HG03521 (cell line): ENCODE measurements around the gene TTK.

Experiments
- ATAC-seq: cut with Tn5 transposase; IDR thresholded peaks from one replicate; pipeline ENCODE4 v1.9.1; 2021; ENCODE audit warnings: mild to moderate bottlenecking, moderate library complexity; ENCODE audit not compliant: unreplicated experiment

TTK gene

DNA sequence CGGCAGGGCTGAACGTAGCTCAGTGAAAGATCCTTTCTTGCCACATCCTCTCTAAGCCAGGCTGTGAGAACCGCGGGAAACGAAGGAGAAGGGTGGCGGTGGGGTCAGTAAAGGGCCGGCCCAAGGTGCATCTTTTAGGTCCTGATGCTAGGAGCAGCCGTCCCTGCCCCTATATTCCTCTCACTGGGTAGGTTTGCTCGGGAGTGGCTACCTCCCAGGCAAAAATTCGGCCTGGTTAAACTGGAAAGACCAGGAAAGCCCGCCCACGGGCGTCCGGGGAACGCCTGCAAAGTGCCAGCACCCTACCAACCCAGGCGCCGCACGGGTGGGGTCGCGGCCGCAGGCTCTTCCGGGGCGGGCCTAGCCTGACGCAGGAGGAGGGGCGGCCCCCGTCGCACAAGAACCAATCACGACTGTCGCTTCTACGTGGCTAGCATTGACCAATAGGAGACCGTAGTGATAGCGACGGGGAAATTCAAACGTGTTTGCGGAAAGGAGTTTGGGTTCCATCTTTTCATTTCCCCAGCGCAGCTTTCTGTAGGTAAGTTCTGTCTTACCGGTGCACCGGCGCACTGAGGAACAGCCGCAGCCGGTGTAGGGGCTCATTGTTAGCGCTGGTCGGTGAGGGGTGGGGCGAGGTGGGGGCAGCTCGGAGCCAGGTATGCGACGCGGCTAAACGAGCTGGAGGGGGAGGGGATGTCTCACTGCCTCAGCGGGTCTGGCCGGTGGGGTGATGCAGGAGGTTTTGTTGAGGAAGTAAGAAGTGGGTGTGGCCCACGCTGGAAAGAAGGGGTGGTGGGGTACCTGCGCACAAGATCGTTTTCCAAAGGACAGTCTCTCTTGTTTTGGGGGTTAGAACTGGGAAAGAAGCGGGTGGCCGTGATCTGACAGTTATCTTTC lies at the start of gene TTK:
TSS of gene TTK (plus strand) at position 477 of the 900 bp plus-strand sequence. CDS start 1,195 bp downstream, outside the sequence.
- peak; percentile 100 for ATAC-seq

DNA sequence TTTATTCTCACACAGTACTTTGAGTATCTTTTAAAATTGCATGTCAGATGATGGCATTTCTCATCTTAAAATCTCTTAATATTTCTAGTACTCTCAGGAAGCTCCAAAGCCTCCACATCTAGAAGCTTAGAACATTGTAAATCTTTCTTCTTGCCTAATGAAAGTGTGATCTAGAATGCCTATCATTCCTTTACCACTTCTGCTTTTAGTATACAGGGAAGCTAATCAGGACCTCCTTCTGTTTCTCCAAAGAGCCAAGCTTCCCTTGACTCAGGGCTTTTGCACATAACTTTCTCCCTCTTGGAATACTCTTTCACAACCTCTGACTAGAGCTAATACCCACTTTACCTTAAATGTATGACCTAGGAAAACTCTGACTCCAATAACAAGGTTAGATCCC lies 49.6 kb upstream of the TTK start:
- ATAC-seq = no peak

DNA sequence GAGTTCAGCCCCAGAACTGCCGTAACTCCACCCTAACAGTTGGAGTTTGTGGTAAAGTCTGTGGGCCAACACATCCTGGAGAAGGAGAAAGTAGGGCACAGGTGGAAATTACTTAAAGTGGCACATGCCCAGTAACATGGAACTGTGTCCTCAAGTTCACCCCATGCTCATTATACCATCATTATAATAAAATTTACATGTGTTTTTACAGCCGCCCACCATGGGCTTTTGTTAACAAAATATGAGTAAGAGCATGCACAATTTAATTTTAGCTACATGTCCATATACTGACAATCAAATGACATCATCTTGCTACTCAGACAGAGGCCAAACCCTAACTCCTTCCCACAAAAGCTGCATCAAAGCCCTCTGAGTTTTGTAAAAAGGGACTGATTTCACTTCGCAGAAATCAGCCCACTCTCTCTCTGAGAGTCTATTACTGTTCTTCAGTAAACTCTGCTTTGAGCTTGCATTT lies 39.8 kb upstream of the TTK start:
- no peak for ATAC-seq

DNA sequence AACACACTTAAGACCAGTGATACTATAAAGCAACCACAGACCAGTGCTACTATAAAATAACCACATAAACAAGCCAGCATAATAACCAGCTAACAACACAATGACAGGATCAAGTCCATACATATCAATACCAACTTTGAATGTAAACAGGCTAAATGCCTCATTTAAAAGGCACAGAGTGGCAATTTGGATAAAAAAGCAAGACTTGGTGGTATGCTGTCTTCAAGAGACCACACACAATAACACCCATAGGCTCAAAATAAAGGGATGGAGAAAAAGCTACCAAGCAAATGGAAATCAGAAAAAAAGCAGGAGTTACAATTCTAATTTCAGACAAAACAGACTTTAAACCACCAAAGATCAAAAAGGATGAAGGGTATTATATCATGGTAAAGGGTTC lies 37.3 kb upstream of the TTK start:
- no peak for ATAC-seq

DNA sequence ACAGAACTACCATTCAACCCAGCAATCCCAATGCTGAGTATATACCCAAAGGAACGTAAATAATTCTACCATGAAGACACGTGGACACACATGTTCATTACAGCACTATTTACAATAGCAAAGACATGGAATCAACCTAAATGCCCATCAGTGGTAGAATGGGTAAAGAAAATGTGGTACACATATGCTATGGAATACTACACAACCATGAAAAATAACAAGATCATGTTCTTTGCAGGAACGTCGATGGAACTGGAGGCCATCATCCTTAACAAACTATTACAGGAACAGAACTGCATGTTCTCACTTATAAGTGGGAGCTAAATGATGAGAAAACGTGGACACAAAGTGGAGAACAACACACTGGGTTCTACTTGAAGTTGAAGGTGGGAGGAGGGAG lies 34.7 kb upstream of the TTK start:
- ATAC-seq = no peak

DNA sequence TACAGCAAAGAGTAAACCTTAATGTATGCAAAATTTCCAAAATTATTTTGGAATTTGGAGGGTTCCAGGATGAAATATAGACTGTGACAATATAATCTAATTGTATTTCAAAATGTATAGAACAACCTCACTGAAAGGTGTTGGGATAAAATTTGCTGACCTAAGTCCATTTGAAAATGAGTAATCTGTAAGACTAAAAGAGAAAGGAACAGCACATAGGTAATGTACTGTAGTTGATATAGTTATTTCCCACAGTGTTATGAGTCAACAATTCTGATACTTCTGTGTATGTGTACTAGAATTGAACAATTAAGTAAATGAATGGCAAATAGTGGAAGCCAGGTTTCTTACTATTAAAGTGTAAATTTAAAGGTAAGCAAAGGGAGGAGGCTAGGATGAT lies 33.3 kb upstream of the TTK start:
- ATAC-seq = no peak

DNA sequence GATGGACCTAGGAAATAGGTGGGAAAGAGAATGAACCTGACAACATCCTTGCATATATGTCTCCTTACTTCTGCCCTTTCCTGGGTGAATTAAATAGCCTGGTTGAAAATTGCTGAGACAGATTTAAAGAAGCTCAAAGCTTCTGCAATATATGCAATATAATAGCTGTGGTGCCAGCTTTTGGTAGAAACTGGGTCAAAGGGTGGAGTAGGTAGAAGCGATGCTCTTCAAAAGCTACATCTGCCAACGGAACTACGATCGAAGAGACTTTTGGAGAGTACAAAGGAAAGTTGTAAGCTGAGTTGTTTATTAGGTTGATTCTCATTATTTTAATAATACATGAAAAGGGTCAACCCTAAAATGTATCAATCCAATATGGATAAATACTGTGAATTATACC lies 22.8 kb upstream of the TTK start:
- no peak for ATAC-seq

DNA sequence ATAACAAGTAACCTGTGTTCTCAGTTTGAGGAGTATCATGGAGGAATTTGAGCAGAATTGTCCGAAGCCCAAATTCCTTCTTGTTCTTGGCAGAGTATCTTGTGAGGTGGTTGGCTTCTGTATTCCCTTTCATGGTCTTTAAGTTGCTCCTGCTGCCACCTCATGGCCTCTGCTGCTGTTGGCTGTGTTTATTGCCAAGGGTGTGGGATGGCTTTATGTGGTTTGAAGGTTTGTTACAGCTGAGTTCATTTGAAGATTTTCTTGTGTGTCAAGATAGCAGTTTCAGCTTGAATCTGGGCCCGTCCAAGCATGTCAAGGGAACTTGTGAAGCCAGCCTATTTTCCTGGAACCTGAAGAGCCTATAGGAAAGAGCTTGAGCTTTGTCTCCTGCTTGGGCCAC lies 20.2 kb upstream of the TTK start:
- no peak for ATAC-seq

DNA sequence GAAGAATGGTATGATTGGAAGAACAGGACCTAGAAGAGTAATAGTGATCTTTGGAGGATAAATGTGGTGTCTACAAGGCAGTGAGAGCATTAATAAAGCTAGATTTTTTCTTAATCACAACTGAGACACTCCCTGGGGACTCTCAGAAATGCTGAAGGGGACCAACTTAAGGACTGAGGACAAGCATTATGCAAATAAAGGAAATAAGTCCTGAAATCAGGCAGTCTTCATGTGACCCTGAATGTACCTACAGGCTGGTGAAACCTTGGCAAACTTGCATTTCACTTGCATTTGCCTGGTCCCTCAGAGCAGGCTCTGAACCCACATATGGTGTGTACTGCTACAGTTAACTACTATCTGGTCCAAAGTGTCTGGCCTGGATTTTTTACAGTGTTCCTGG lies 19.3 kb upstream of the TTK start:
- no peak for ATAC-seq

DNA sequence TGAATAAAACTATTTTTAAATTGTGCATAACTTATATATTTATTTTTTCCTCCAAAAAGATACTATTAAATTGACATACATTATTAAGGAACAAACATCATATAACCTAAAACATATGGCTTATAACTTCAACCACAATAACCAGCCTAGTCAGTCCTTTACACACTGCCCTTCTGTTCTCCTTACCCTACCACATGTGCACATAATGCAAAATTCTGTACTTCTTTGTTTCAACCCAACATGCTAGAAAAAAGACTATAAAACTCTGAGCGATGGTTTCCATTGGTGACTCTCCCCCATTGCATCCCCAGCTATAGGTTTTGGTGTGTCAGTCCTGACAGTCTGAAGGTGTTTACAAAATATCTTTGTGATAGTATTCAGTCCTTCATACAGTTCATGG lies 14.8 kb upstream of the TTK start:
- ATAC-seq = no peak

DNA sequence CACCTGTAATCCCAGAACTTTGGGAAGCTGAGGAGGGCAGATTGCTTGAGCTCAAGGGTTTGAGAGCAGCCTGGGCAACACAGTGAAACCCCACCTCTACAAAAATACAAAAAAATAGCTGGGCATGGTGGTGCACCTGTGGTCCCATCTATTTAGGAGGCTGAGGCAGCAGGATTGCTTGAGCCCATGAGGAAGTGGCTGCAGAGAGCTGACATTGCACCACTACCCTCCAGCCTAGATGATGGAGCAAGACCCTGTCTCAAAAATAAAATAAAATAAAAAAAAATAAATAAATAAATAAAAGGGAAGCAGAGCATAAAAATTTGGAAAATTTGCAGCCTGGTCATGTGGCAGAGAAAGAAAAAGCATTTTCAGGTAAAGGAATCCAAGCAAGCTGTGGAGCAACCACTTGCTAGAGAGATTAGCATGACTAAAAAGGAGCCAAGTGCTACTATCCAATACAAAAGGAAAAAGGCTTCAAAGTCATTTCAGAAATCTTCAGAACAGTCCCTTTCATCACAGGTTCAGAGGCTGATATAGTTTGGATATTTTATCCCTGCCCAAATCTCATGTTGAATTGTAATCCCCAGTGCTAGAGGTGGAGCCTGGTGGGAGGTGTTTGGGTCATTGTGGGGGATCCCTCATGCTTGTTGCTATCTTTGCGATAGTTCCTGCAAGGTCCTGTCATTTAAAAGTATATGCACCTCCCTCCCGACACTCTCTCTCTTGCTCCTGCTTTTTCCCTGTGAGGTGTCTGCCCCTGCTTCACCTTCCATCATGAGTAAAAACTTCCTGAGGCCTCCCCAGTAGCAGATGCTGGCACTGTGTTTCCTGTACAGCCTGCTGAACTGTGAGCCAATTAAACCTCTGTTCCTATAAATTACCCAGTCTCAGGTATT lies 11.2 kb upstream of the TTK start:
- no peak for ATAC-seq

DNA sequence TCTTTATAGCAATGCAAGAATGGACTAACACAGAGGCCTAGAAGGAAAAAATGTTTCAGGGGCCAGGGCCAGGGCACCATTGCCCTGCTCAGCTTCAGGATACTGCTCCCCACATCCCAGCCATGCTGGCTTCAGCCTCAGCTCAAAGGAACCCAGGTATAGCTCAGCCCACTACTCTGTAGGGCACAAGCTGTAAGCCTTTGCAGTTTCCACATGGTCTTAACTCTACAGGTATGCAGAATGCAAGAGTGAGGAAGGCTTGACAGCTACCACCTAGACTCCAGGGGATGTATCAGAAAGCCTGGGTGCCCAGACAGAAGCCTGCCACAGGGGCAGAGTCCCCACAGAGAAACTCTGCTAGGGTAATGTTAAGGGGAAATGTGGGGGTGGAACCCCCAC lies 10.5 kb upstream of the TTK start:
- ATAC-seq = no peak

DNA sequence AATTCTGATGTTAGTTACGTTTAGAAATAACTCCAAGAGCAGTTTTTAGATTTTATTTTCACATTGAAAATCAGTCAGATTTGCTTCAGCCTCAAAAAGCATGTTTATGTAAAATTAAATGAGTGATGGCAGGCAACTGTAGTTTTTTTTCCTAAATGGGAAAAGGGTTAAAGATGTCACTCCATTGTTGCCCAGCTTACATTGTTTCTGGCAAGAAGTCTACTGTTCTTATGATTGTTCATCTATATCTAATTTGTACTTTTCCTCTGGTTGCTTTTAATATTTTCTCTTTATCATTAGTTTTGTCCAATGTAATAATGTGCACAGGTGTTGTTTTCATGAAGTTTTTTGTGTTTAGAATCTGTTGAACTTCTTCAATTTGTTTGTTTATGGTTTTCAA lies 6.7 kb upstream of the TTK start:
- ATAC-seq = no peak

DNA sequence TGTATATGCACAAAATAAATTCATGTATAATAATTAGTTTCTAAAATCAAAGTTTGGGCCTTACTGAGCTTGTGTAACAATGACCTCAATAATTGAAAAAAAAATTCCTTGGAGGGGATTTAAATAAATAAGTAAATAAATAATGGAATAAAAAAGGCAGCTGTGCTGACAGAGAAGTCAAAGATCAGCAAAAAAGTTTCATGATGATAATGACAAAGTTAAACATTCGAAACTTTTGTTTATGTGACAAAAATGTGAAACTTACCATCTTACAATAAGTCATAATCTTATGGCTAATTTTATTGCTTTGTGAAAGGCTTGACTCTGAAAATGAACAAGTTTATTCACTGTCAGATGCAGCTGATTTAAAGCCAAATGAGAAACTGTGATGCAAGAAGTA lies 3.1 kb upstream of the TTK start:
- no peak for ATAC-seq

DNA sequence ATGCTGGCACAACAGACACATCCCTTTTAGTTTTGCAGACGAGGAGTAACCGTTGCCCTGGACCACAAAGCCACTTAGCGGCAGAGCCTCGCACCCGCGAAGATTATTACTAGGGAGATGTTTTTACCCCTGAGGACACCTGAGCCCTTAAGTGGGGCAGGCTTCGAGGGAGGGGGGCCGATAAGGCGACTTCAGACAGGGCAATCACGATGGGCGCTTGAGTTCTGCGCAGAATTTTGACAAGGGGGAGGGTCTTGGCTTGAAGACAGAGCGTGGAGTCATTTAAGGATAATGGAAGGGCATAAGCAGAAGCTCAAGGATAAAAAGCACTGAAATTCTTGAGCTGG lies 650 bp upstream of the TTK start:
- ATAC-seq = peak; percentile 5

DNA sequence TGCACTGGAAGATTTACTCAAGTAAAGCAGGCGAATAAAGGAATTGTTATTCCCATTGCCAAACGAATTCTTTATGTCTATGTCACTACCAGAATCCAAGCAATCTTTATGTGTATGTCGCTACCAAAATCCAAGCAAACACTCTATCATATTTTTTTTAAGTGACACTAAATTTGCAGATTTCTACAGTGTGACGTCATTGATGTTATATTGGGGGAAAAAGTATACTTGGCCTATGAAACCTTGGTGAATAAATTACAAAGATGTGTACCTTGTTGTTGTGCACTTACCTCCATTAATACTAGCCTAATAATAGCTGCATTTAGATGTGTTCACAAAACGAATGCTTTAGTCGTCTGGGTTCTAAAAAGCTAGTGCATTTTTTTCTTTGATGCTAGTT lies 957 bp downstream of the TTK start:
- ATAC-seq = no peak

DNA sequence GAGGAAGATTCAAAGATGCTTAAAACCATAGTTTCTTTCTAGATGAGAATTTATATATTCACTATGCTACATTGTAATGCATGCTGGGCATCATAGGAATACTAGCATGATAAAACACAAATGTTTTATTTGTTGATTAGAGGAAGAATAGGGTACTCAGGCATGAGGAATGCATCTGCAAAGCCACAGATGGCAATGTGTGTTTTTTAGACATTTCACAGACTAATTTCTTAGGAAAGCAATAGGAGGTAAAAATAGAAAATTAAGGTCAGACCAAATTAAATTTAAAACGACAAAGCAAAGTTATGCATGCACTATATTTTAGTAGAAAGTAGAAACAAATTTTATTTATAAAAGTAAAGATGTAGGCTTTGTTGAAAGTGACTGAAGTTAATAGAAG lies 2.1 kb downstream of the TTK start:
- no peak for ATAC-seq

DNA sequence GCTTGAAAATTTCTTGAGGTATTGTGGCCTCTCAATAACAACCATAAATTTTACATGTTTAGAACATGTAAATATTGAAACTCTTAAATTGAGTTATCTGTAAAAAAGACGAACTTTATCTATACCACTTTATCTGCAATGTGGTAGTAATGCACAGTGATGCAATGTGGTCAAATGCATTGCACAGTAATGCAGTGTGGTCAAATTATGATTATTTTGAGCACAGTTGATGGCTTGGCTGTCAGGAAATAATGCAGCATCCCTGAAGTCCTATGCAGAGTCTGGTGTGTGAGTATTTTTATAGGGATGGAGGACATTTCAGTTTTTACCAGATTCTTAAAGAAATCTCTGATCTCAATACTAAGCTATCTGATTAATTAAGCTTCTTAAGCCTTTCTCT lies 5.1 kb downstream of the TTK start:
- no peak for ATAC-seq

DNA sequence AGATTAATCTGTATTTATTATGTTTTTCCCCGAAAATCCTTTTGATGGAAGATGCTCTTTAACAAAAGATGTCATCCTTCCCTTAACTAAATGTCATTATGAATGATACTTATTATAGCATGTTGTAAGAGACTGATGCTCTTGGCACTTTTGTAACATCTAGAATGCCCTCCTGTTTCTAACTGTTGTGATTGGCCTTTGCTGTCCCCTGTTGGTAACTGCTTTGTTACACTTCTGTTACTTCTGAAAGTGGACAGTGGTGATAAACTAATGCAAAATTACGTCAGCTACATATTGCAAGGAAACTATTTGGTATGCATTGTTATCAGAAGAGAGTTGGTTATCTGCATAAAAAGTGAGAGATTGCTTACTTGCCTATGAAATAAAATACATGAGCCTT lies 5.8 kb downstream of the TTK start:
- no peak for ATAC-seq

DNA sequence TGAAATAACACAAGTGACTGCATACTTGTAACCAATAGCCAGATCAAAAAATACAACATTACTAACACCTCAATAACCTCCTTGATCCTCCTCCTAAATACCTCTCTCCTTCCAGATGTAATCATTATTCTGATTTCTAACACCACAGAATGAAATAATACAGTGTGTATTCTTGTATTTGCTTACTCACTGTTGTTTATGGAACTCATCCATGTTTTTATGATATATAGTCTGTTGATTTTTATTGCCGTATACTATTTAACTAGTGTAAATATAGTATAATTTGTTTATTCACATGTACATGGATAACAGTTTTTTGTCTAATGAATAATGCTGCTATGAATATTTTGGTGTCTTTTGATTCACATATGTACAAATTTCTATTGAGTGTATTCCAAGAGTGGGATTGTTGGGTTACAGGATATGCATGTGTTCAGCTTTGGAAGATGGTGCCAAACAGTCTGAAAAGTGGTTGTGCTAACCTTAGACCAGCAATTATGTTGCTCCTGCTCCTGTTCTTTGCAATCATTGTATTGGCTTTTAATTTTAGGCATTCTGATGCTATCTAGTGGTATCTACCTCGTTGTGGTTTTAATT lies 11.5 kb downstream of the TTK start:
- ATAC-seq = no peak

DNA sequence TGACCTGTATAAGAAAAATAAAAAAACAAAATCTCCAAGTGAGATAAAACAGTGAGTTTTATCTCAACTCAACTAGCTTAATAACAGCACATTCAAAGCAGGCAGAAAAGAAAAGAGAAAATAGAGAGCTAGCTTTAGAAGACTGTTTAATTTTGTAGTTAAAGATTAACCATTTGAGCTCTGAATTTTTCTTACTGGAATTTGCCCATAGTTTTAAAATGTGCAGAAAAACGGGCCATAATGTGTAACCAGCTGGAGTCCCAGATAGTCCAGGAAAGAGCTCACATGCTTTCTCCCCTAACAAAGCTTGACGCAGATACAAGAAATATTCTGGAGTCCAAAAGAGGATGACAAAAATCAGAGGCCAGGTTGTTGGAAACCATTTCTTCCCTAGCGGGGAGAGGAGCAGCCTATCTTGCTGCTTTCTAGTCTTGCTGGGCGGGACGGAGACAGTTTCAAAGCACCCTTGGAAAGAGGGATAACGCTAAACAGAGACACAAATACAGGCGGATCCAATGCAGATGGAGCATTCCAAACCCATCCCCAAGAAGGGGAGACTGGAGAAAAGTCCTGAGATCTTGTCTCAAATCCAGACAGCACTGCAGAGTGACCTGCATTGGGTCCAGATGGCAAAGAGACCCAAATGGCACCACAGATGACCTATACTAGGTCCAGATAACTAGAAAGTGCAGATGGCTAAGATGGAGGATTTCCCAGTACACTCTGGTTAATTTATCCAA lies 16.1 kb downstream of the TTK start:
- ATAC-seq = no peak
